Stimulated activated naive B cell treated with anti-CD40 and anti-IgM and Interleukin-4, amounts not matched to agents 10 μg/mL and 1 μg/mL and 100 μg/mL, for 72 hours (primary cell): ENCODE data around the gene LRRTM3.

Experiments used
- ATAC-seq, 2 donors: fragments of 150-1000 bp; cut with Tn5 transposase; replicated peaks; 2 replicates each; pipeline ENCODE4 v1.10.0; 2021; ENCODE audit warnings: moderate library complexity in 1 of 2
- DNase-seq: peaks from one replicate; pipeline ENCODE4 v3.0.0; 2021
- H3K27ac Mint-ChIP-seq: one replicate; pipeline ENCODE4 v1.8.0; 2022; ENCODE audit warnings: mild to moderate bottlenecking, mixed read lengths
- H3K27me3 Mint-ChIP-seq, 2 donors: one replicate each; pipeline ENCODE4 v1.8.0; 2022; ENCODE audit warnings: mixed read lengths in 2 of 2
- H3K36me3 Mint-ChIP-seq, 2 donors: one replicate each; pipeline ENCODE4 v1.8.0; 2022; ENCODE audit warnings: mixed read lengths in 2 of 2, mild to moderate bottlenecking in 1 of 2
- H3K4me1 Mint-ChIP-seq, 2 donors: one replicate each; pipeline ENCODE4 v1.8.0; 2022; ENCODE audit warnings: mixed read lengths in 2 of 2, mild to moderate bottlenecking in 1 of 2
- H3K4me3 Mint-ChIP-seq, 2 donors: one replicate each; pipeline ENCODE4 v1.8.0; 2022; ENCODE audit warnings: mild to moderate bottlenecking in 2 of 2, mixed read lengths in 2 of 2, moderate library complexity in 1 of 2
- H3K9me3 Mint-ChIP-seq, 2 donors: one replicate each; pipeline ENCODE4 v1.8.0; 2022; ENCODE audit warnings: mixed read lengths in 2 of 2, mild to moderate bottlenecking in 1 of 2

LRRTM3 gene

DNA sequence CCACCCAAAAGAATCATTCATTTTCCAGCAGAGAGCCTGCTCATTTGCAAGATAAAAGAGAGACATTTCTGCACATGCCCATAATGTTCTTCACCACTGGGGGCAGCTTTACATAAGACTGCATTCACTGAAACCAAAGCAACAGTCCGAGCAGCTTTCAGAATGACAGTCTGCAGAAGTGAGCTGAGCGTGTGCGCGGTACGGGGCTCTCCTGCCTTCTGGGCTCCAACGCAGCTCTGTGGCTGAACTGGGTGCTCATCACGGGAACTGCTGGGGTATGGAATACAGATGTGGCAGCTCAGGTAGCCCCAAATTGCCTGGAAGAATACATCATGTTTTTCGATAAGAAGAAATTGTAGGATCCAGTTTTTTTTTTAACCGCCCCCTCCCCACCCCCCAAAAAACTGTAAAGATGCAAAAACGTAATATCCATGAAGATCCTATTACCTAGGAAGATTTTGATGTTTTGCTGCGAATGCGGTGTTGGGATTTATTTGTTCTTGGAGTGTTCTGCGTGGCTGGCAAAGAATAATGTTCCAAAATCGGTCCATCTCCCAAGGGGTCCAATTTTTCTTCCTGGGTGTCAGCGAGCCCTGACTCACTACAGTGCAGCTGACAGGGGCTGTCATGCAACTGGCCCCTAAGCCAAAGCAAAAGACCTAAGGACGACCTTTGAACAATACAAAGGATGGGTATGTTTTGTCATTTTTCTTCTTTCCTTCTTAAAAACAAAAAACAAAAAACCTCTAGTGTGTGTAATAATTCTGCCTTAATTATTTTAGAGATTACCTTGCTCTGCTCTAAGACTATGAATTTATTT lies at the start of gene LRRTM3:
Gene LRRTM3, plus strand, starts transcription at position 141 of the 820 bp plus-strand sequence.
- DNase-seq (peak; percentile 35), ATAC-seq (peak; percentile 99 to 100)
- no peak within 1 kb of the TSS for H3K4me3 Mint-ChIP-seq
- H3K27ac Mint-ChIP-seq = no peak within 1 kb of the TSS
- H3K36me3 Mint-ChIP-seq = no peaks in the 10 kb centered on the region
- H3K4me1 Mint-ChIP-seq = peaks cover 2 to 4% of the 10 kb centered on the region in 2 donors
- H3K27me3 Mint-ChIP-seq = peaks cover 20 to 33% of the 10 kb centered on the region in 2 donors
- peaks cover 0 to 4% of the 10 kb centered on the region in 2 donors for H3K9me3 Mint-ChIP-seq

DNA sequence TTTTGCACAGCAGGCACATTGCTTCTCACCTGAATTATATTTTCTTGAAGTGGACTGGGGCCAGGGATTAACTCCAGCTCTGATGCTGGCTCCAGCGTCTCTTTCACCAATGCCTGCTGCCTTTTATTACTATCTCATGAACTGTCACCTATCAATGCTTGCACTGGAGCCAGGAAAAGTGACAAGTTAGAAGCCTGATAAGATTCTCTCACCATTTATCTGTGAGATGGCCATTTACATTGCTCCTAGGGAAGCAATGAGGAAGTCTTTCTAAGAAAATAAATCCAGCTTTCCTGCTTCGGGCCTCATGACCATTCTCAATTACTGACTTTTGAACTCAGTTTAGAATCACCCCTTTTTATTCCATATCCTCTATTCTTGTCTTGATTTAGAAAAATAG lies 48.5 kb upstream of the LRRTM3 start:
- no peak for DNase-seq
- no peak overlapping the region for H3K27ac Mint-ChIP-seq
- no peaks in the 10 kb centered on the region for H3K4me1 Mint-ChIP-seq
- H3K27me3 Mint-ChIP-seq = no peaks in the 10 kb centered on the region
- ATAC-seq = no peak
- no peaks in the 10 kb centered on the region for H3K36me3 Mint-ChIP-seq
- H3K9me3 Mint-ChIP-seq = no peaks in the 10 kb centered on the region
- no peak overlapping the region for H3K4me3 Mint-ChIP-seq

DNA sequence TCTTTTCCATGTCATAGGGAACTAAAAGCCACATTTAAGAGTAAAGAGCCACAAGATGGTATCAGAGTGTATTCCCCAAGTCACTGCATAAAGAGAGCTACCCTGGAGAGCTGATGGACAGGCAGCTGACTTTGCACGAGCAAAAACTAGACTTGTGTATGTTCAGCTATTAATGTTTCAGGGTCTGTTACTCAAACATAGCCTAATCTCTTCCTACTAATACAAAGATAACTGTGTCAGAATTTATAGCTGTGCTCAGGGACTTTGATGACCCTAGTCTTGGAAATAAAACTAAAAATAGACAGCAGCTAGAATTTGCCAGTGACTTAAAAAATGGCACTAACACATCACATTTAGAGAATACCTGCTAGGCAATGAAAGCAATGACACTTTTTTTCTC lies 45.5 kb upstream of the LRRTM3 start:
- H3K27ac Mint-ChIP-seq = no peak overlapping the region
- no peak overlapping the region for H3K4me3 Mint-ChIP-seq

DNA sequence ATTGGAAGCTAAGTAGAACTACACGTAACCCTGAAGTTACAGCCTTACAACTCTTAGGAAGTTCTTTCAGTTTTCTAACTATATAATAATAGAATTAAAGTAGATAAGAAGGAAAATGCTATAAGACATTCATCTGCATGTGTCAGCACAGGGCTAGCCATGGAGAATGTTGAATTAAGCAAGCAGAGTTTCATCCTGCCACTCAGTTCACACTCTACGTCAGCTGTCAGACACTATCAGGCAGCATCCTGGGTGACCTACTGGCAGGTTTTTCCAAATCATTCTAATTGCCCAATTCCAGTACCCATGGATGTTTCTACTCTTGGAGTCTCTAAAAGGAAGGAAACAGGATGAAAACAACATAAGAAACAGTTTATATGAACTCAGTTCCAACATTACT lies 45.0 kb upstream of the LRRTM3 start:
- no peaks in the 10 kb centered on the region for H3K4me1 Mint-ChIP-seq
- no peak for ATAC-seq
- H3K36me3 Mint-ChIP-seq = no peaks in the 10 kb centered on the region
- no peak overlapping the region for H3K27ac Mint-ChIP-seq
- no peak for DNase-seq
- no peaks in the 10 kb centered on the region for H3K9me3 Mint-ChIP-seq
- H3K4me3 Mint-ChIP-seq = no peak overlapping the region
- H3K27me3 Mint-ChIP-seq = no peaks in the 10 kb centered on the region

More for the DNA sequence above, 45.5 kb upstream of the LRRTM3 start:
- no peaks in the 10 kb centered on the region for H3K4me1 Mint-ChIP-seq
- ATAC-seq (no peak), DNase-seq (no peak)
- H3K27me3 Mint-ChIP-seq = no peaks in the 10 kb centered on the region
- H3K9me3 Mint-ChIP-seq = no peaks in the 10 kb centered on the region
- H3K36me3 Mint-ChIP-seq = no peaks in the 10 kb centered on the region

GRCh38 chr10:66881814-66882213 lies 44.0 kb upstream of the LRRTM3 start:
- Mint-ChIP-seq H3K4me3 (no peak overlapping the region), H3K27me3 (no peaks in the 10 kb centered on the region), H3K36me3 (no peaks in the 10 kb centered on the region), H3K4me1 (no peaks in the 10 kb centered on the region), H3K9me3 (no peaks in the 10 kb centered on the region), H3K27ac (no peak overlapping the region)
- ATAC-seq (no peak), DNase-seq (no peak)

- no peaks in the 10 kb centered on the region for H3K4me1 Mint-ChIP-seq
- ATAC-seq = no peak
- no peaks in the 10 kb centered on the region for H3K9me3 Mint-ChIP-seq
- no peak for DNase-seq
- no peaks in the 10 kb centered on the region for H3K36me3 Mint-ChIP-seq
- no peak overlapping the region for H3K4me3 Mint-ChIP-seq
- no peak overlapping the region for H3K27ac Mint-ChIP-seq
- H3K27me3 Mint-ChIP-seq = no peaks in the 10 kb centered on the region
Measured at GRCh38 chr10:66882271-66882670, 43.6 kb upstream of the LRRTM3 start.

DNA sequence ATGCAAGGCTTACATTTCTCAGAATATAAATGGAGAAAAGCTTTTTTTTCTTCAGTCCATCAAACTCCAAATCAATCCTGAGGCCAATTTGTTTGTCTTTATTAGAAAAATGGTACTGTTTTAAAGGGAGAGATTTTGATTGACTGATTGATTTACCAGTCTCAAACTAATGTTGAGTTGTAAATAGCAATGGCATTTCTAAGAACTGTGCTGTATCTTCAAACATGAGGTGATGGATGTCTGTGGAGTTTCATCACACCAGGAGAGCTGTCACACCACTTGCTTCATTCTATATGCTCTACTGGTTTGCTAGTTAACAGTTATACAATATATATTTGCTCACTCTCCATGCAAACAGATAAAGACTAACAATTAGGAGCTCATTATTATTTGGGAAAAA lies 39.0 kb upstream of the LRRTM3 start:
- Mint-ChIP-seq H3K36me3 (no peaks in the 10 kb centered on the region), H3K4me3 (no peak overlapping the region), H3K9me3 (no peaks in the 10 kb centered on the region), H3K27ac (no peak overlapping the region), H3K4me1 (no peaks in the 10 kb centered on the region), H3K27me3 (no peaks in the 10 kb centered on the region)
- ATAC-seq = no peak
- DNase-seq = no peak

DNA sequence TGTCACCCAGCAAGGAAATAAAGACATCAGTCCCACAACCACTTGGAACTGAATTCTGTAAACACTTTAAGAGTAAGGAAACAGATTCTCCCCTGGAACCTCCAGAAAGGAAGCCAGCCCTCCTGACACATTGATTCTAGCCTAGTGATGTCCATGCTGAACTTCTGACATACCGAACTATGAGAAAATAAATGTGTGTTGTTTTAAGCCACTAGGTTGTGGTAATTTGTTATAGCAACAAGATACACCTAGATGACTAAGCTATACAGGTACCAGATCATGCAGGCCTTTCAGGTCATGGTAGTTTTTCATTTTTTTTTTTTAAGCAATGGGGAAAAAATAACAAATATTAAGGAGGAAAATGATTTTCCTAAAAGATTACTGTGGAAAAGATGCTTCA lies 37.6 kb upstream of the LRRTM3 start:
- H3K4me1 Mint-ChIP-seq = no peaks in the 10 kb centered on the region
- no peaks in the 10 kb centered on the region for H3K27me3 Mint-ChIP-seq
- DNase-seq (no peak), ATAC-seq (no peak)
- H3K36me3 Mint-ChIP-seq = no peaks in the 10 kb centered on the region
- H3K4me3 Mint-ChIP-seq = no peak overlapping the region
- no peaks in the 10 kb centered on the region for H3K9me3 Mint-ChIP-seq
- no peak overlapping the region for H3K27ac Mint-ChIP-seq

- Mint-ChIP-seq H3K4me1 (no peaks in the 10 kb centered on the region), H3K36me3 (no peaks in the 10 kb centered on the region), H3K27ac (no peak overlapping the region), H3K9me3 (peaks cover under 1 to 3% of the 10 kb centered on the region in 2 donors), H3K4me3 (no peak overlapping the region), H3K27me3 (no peaks in the 10 kb centered on the region)
- ATAC-seq (no peak), DNase-seq (no peak)
Measured at GRCh38 chr10:66892871-66893270, 33.0 kb upstream of the LRRTM3 start.

DNA sequence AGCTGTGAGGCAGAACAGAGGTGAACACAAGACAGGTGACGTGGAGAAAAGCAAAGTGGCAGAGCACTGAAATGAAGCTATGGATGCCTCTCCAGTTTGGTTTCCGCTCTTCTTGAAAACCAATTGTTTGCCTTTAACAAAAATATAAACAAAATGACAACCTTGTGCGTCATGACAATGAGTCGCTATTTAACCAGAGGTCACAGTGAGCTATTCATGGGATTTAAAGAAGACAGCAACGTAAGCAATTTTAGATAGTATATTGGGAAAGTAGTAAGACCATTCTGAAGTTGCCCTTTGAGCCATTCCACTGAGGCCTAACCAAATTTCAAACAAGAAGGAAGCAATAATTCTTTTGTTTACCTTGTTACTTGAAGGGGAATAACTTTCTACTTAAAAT lies 15.2 kb upstream of the LRRTM3 start:
- Mint-ChIP-seq H3K4me1 (no peaks in the 10 kb centered on the region), H3K27me3 (no peaks in the 10 kb centered on the region), H3K9me3 (peaks cover 0 to 1% of the 10 kb centered on the region in 2 donors), H3K36me3 (no peaks in the 10 kb centered on the region), H3K4me3 (no peak overlapping the region), H3K27ac (no peak overlapping the region)
- ATAC-seq (no peak), DNase-seq (no peak)

DNA sequence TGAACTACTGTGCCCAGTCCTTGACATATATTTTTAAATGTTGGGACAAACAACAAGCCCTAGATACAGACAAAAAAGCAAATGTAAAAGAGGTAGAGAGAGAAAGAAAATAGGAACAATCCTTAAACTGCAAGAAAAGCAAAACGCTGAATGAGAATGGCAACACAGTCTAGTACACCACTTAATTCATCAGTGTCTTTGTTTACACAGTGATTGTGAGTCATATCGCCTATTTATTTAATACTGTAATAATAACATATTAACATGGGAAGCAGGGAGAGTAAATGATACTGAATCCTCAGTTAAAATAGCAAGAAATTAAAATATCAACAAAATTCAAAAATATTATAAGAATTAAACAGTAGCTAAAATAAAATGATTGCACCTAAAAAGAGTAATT lies 9.8 kb upstream of the LRRTM3 start:
- Mint-ChIP-seq H3K9me3 (peaks cover 0 to 1% of the 10 kb centered on the region in 2 donors), H3K27ac (no peak overlapping the region), H3K4me3 (no peak overlapping the region), H3K36me3 (no peaks in the 10 kb centered on the region), H3K4me1 (no peaks in the 10 kb centered on the region), H3K27me3 (no peaks in the 10 kb centered on the region)
- no peak for ATAC-seq
- DNase-seq = no peak

GRCh38 chr10:66917104-66917503 lies 8.7 kb upstream of the LRRTM3 start:
- H3K4me1 Mint-ChIP-seq = no peaks in the 10 kb centered on the region
- H3K36me3 Mint-ChIP-seq = no peaks in the 10 kb centered on the region
- H3K27me3 Mint-ChIP-seq = no peaks in the 10 kb centered on the region
- no peak for ATAC-seq
- DNase-seq = no peak
- H3K27ac Mint-ChIP-seq = no peak overlapping the region
- H3K4me3 Mint-ChIP-seq = no peak overlapping the region
- peaks cover 1 to 4% of the 10 kb centered on the region in 2 donors for H3K9me3 Mint-ChIP-seq

GRCh38 chr10:66919248-66919647 lies 6.6 kb upstream of the LRRTM3 start:
- no peak overlapping the region for H3K27ac Mint-ChIP-seq
- no peaks in the 10 kb centered on the region for H3K4me1 Mint-ChIP-seq
- H3K4me3 Mint-ChIP-seq = no peak overlapping the region
- peaks cover 1 to 4% of the 10 kb centered on the region in 2 donors for H3K9me3 Mint-ChIP-seq
- DNase-seq = no peak
- no peaks in the 10 kb centered on the region for H3K36me3 Mint-ChIP-seq
- H3K27me3 Mint-ChIP-seq = no peaks in the 10 kb centered on the region
- no peak for ATAC-seq

DNA sequence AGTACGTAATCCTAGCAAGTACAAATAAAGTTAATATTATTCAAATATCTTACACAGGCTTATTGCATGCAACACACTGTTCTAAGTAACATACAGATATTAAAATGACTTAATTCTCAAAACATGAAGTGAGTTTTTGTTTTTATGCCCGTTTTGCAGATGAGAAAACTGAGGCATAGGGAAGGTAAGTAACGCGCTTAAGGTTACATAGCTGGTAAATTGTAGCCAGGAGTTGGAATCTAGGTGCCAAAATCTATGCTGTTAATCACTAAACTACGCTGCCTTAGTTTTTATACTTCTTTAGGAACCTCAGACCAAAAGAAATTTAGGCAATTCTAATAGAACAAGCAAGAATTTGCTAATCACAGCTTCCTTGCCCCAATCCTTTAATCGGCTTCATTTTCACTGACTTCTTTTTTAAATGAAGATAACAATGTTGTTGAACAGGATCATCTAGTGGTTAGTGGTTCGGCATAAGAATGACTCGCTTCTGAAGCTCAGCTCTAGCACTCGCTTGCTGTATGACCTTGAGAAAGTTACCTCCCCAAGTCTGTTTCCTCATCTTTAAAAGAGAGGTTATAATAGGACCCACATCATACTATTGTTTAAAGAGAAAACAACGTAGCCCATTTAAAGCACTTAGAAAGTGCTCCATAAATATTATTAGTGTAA lies 1.0 kb upstream of the LRRTM3 start:
- Mint-ChIP-seq H3K4me1 (peaks cover 2 to 4% of the 10 kb centered on the region in 2 donors), H3K36me3 (no peaks in the 10 kb centered on the region), H3K27me3 (peaks cover 20 to 33% of the 10 kb centered on the region in 2 donors), H3K27ac (no peak overlapping the region), H3K4me3 (no peak overlapping the region), H3K9me3 (peaks cover 0 to 4% of the 10 kb centered on the region in 2 donors)
- ATAC-seq = no peak
- DNase-seq = no peak

DNA sequence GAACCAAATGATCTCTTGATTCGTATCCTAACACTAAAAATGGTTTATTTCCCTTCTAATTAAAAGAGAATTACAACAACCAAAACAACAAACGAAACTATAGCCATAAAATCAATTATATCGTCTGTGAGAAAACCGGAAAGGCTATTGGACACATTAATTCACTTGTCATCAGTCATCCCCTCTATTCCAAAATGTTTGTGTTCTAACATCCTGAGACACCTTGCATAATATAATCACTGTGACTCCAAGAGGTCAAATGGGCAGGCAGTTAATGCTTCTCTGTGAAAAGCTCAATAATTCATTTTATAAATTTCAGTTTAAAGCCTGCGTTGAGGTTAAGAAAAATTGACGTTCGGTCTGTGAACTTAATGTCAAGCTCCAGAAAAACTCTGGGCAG lies 463 bp upstream of the LRRTM3 start:
- H3K27ac Mint-ChIP-seq = no peak overlapping the region
- DNase-seq (no peak), ATAC-seq (no peak)
- H3K4me1 Mint-ChIP-seq = peaks cover 2 to 4% of the 10 kb centered on the region in 2 donors
- no peaks in the 10 kb centered on the region for H3K36me3 Mint-ChIP-seq
- no peak overlapping the region for H3K4me3 Mint-ChIP-seq
- H3K9me3 Mint-ChIP-seq = peaks cover 0 to 4% of the 10 kb centered on the region in 2 donors
- peaks cover 20 to 33% of the 10 kb centered on the region in 2 donors for H3K27me3 Mint-ChIP-seq
